SHP77 treated with DMSO at 0.1 percent for 48 hours (cell line): ENCODE results near the gene HLA-DPA1.
"Not testable (repeated sequence)": the region's sequence is repeated elsewhere in the genome, so short reads cannot be mapped to it uniquely, and the experiment has no call there.

ENCODE experiments used
- DNase-seq: peaks from one replicate; lab custom pipeline; 2025; lab: John Stamatoyannopoulos, UW

The HLA-DPA1 gene

GRCh38 chr6:33073431-33073871, at the start of gene HLA-DPA1:
HLA-DPA1 (minus strand) TSS chr6:33073649.
- DNase-seq, result no peak

GRCh38 chr6:33123181-33123580, 49.7 kb upstream of the HLA-DPA1 start:
- no peak for DNase-seq

DNA sequence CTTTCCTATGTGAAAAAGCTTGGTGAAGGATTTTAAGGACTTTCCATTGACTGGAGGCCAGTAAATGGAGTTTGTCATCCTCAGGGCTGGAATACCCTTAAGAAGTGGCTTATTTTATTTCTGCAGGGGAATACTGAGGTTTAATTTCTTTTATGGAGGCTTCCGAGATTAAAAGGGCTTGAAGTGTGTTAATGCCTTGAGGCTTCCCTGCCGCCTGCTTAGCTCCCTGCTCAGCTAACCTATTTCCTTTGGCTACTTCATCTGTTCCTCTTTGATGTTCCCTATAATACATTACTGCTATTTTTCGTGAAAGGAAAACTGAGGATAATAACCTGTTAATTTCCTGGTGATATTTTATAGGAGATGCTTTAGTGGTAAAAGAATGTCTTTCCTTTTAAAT, 46.6 kb upstream of the HLA-DPA1 start:
- no peak for DNase-seq

- DNase-seq, result peak; percentile 10
Observed at GRCh38 chr6:33118525-33119123, 45.2 kb upstream of the HLA-DPA1 start.

DNA sequence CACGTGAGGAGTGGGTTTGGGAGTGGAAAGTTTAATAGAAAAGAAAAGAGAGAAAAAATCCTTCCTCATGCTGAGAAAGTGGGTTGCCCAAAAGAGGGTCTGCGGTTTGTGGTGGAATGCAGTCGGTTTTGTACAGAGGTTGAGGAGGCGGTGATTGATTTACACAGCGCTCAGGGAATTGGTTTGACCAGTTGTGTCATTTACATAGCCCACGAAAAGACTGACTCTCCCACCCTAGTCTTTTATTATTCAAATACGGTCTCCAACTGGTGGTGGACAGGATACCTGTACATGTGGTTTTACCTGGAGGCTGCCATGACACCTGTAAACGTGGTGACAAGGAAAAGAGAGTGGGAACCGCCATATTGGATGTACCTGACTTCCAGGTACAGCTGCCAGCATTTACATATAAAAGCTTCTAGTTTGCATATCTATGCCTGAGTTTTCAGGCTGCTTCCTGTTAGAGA, 44.4 kb upstream of the HLA-DPA1 start:
- no peak for DNase-seq

- no peak for DNase-seq
Observed at GRCh38 chr6:33116841-33117711, 43.6 kb upstream of the HLA-DPA1 start.

DNA sequence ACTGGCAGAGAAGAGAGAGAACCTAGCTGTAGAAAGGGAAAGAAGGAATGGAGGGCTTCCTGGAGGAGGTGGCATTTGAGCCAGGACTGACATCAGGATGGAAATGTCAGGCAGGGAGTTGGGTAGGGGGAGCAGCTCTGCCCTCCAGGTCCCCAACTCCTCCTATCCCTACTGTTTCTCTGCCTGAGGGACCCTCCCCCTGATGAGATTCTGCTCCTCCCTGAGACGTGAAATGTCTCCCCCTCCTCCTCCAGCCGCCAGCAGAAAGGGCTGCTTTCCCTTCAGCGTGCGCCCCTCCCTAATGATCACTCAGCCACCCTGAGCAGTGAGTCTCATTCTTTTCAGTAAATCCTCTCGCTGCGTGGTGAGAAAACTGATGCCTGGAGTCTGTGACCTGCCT, 43.0 kb upstream of the HLA-DPA1 start:
- no peak for DNase-seq

DNA sequence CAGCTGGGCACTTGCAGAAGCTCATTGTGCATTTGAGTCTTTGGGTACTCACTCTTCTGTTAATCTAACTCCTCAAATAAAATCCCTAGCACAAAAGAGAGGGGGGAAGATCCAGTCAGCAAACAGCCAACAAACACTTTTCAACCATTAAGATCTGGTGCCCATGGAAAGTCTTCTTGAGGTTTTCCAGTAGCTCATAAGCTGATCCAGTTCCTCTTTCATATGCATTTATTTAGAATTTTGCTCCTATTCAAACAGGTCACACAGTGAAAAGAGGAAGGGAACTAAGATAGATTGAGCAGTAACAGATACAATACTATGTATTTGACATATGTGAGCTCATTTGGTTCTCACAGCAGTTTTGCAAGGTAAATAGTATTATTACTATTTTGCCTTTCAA, 41.0 kb upstream of the HLA-DPA1 start:
- DNase-seq, result no peak

DNA sequence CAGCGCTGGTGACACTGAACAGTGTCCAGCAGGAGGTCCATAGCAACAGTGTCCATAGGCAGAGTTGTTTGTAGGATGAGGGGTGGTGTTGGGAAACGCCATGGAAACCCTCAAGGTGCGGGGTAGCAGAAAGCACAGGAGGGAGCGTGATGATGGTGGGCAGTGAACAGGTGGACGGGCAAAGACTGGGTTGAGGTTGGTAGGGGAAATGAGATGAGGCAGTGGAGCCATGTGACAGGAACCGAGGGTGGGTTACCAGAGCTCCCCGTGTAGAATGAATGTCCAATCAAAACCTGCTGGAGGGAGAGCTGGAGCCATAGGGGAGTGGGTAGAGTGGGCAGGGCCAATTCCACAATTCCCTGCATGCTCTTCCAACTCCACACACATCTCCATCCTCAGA, 40.3 kb upstream of the HLA-DPA1 start:
- DNase-seq, result no peak

- DNase-seq, result no peak
Observed at GRCh38 chr6:33112148-33112547, 38.7 kb upstream of the HLA-DPA1 start.

DNA sequence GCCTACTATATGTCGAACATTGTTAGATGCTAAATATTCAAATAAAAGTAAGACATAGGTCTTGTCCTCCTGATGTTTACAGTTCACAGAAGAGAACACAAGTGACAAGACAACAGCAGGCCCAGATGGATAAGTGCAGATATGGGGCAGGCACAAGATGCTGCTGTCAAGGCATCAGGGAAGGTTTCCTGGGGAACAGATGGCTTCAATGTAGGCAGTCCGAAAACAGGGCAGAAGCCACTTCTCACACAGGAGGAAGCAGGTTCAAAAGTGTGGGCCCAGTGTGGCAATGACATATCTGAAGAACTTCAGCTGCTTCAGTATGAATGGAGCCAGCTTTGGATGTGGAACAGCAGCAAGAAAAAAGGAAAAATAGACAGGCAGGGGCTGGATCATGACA, 34.9 kb upstream of the HLA-DPA1 start:
- DNase-seq, result no peak

- DNase-seq, result no peak
Observed at GRCh38 chr6:33107641-33108040, 34.2 kb upstream of the HLA-DPA1 start.

GRCh38 chr6:33105916-33106871, 32.7 kb upstream of the HLA-DPA1 start:
- no peak for DNase-seq

DNA sequence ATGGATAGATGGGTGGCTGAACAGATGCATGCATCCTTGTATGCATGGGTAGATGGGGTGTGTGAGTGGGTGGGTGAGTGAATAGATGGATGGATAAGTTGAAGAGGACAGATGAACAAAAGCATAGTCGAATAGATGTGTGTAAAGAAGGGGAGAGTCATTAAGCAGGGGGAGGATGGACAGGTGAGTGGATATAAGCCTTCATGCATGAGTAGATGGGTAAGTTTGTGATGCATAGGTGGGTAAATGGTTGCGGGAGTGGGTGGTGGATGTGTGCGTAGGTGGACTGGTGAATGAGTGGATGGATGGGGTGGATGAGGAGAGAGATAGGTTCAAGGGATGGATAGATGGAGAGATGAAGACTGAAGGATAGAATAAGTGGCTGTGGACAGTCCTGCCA, 31.9 kb upstream of the HLA-DPA1 start:
- DNase-seq, result no peak

DNA sequence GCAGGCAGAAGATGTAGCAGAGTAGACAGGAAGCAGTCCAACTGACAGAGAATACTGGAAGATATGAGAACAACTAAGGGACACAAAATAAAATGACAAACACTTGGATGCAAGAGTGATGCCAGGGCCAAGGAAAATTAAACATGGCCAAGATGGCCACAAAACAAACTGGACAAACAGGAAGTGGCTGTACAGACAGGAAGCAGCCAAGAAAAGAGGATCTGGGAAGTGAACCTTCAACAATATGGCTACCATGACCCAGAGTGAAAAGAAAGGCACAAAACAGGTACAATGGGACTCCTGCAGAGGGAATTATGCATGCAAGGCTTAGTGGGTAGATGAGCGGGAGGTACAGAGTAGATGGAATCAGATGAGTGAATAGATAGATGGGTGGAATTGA, 31.4 kb upstream of the HLA-DPA1 start:
- no peak for DNase-seq

DNA sequence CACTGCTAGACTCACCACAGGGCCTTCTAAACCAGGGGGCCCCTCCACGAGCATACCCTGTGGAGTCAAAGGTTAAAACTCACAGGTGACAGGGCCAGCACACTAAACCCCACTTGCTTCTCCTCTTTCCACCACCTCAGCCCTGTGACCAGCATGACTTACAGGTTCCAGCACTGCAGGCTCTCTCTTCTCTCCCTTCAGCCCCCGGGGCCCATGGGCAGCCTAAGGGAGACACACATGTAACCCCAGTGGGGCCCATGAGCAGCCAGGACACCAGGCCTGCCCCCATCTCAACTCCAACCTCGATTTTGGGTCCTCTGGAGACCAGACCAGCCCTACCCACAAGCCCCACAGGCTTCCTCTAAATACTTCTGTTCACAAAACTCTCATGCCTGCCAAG, 30.3 kb upstream of the HLA-DPA1 start:
- no peak for DNase-seq

DNA sequence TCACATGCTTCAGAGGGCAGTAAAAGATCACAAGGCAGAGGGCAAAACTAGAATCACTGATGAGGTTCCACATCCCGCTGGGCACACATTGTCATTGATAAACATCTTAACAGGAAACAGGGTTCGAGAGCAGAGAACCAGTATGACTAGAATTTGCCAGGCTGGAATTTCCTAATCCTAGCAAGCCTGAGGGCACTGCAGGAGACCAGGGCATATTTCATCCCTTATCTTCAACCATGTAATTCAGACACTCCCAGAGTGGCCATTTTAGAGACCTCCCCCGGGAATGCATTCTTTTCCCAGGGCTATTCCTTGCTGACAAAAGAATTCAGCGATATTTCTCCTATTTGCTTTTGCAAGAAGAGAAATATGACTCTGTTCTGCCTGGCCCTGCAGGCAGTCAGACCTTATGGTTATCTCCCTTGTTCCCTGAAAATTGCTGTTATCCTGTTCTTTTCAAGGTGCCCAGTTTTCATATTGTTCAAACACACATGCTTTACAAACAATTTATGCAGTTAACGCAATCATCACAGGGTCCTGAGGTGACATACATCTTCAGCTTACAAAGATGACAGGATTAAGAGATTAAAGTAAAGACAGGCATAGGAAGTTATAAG, 27.8 kb upstream of the HLA-DPA1 start:
- DNase-seq, result not testable (repeated sequence)

DNA sequence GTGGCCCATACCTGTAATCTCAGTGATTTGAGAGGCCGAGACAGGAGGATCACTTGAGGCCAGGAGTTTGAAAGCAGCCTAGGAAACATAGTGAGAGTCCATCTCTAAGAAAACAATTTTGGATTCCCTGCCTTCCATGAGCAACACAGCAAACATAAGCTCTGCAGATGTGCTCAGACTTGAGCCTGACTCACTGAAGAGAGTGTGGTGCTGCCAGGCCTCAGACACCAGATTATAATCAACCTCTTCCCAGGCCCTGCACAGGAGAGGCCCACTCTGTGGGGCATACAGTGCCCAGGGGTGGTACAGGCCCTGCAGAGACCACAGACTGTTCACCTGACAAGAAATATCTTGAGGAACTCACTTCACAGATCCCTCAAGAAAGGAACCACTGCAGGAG, 22.2 kb upstream of the HLA-DPA1 start:
- DNase-seq, result no peak

DNA sequence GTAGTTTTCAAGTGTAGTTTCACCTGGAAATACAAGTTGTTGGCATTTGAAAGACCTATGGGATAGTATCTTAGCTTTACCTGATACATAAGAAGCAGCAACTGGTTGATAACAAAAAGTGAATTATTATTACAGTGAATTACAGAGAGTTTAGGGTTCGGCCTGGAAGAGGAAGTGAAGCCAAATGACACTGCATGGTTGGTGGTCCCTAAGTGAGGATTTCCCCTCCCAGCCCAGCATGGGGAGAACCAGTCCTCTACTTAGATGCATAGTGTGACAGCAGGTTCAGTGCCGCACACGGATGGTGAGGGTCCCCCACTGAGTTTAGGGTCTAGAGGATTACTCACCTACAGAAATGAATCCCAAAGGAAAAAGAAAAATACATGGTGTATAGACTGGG, 20.4 kb upstream of the HLA-DPA1 start:
- no peak for DNase-seq

DNA sequence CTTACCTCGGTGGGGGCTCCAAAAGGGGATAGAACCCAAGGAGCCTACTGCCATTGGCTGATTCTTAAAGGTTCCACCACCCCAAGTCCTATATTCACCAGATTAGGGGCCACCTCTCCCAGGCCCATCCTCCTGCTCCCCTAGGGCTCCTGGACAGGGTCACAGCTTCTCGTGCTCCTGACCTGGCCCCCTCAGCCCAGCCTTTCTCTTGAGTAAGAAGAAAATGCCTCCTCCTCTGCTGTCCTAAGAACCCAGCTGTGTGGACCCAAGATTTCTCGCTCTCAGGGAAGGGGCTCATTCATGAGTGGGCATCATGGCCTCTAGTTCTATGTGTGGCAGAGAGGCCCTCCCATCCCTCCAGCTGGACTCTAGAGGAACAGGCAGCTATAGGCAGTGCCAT, 18.9 kb upstream of the HLA-DPA1 start:
- DNase-seq, result no peak

- no peak for DNase-seq
Observed at GRCh38 chr6:33091957-33092356, 18.5 kb upstream of the HLA-DPA1 start.
